SH-SY5Y (cell line): Measurements from ENCODE around the gene STX1A.

Experiments
- GATA2 ChIP-seq: IDR thresholded peaks from 2 replicates; pipeline ENCODE4 v1.6.1; 2011; ENCODE audit warnings: mild to moderate bottlenecking, low read depth, low read length
- GATA3 ChIP-seq: IDR thresholded peaks from 2 replicates; pipeline ENCODE4 v1.6.1; 2011; ENCODE audit warnings: low read depth, mild to moderate bottlenecking, low read length, moderate library complexity

GRCh38 chr7:73761854-73762658, 42.6 kb upstream of the STX1A start:
- TF ChIP-seq GATA2 (no peak), GATA3 (no peak)
